HG03460 (cell line): ENCODE results near the gene CREBRF.
"Not testable (repeated sequence)": the region's sequence is repeated elsewhere in the genome, so short reads cannot be mapped to it uniquely, and the experiment has no call there.

Source experiments
- ATAC-seq: cut with Tn5 transposase; IDR thresholded peaks from one replicate; pipeline ENCODE4 v1.9.1; 2021; ENCODE audit not compliant: unreplicated experiment

CREBRF gene

DNA sequence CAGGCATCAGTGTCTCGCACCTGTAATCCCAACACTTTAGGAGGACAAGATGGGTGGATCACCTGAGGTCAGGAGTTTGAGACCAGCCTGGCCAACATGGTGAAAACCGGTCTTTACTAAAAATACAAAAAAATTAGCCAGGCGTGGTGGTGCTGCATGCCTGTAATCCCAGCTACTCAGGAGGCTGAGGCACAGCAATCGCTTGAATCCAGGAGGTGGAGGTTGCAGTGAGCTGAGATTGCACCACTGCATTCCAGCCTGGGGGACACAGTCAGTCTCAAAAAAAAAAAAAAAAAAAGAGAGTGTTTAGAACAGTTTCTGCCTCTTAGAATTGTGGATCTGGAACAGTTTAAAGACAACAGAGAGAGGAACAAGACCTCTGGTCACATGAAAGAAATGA, 20.3 kb downstream of the CREBRF start:
- not testable (repeated sequence) for ATAC-seq

DNA sequence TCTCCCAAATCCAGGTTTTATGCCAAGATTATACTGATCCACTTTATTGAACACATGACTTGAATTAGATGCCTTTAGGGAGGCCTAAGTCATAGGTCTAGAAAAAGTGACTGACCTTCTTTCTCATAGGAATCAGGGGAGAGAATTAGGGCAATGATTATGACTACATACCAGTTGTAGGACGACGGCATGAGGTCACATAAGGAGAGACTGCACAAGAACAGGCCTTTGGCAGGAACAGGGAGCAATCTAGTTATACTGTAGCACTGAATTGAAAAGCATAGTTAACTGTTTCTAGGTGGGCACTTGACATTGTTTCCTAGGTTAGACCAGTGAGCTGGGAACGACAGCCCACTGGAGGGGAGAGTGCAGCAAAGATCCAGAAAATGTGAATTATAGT, 22.7 kb downstream of the CREBRF start:
- no peak for ATAC-seq

DNA sequence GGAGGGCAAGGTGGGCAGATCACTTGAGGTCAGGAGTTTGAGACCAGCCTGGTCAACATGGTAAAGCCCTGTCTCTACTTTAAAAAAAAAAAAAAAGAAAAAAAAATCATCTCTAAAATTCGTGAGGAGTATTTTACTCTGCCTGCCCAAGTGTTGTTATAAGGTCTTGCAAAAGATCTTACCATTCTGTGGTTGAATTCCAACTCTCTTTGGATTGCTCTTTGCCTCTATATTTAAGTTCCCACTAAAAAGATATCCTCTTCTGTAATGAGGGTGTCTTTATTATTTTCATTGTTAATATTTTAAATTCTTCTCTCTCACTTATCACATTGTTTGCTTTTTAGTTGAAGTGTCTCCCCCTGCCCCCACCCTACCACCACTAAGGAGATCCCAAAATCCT, 33.4 kb downstream of the CREBRF start:
- ATAC-seq = no peak

DNA sequence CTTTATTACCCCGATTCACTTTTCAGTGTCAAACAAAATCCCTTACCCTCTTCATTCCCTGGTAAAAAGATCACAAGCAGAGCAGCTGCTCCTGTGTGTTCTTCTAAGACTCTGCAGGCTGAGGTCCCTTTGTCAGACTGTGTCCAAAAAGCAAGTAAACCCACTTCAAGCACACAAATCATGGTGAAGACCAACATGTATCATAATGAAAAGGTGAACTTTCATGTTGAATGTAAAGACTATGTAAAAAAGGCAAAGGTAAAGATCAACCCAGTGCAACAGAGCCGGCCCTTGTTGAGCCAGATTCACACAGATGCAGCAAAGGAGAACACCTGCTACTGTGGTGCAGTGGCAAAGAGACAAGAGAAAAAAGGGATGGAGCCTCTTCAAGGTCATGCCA, 34.5 kb downstream of the CREBRF start:
- no peak for ATAC-seq

DNA sequence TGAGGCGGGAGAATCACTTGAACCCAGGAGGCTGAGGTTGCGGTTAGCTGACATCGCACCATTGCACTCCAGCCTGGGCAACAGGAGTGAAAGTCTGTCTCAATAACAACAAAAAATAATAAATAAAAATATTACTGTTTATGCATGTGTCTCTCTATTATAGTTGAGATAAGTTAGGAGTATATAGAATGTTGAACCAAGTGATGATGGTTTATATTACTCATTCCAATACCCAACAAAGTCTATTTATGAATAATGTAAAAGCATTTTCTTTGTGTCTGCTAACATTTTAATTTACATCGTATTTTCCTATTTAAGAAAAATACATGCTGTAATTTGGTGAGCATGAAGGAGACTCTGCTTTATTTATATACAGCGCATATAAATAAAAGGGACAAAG, 35.8 kb downstream of the CREBRF start:
- ATAC-seq = no peak

DNA sequence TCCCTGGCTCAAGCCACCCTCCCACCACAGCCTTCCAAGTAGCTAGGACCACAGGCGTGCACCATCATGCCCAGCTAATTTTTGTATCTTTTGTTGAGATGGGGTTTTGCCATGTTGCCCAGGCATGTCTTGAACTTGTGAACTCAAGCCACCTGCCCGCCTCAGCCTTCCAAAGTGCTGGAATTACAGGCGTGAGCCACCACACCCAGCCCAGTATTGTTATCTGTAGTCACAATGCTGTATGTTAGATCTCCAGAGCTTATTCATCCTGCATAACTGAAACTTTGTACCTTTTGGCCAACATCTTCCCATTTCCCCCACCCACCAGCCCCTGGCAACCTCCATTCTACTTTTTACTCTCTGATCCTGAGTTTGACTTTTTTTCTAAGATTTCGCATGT, 37.5 kb downstream of the CREBRF start:
- ATAC-seq = no peak

DNA sequence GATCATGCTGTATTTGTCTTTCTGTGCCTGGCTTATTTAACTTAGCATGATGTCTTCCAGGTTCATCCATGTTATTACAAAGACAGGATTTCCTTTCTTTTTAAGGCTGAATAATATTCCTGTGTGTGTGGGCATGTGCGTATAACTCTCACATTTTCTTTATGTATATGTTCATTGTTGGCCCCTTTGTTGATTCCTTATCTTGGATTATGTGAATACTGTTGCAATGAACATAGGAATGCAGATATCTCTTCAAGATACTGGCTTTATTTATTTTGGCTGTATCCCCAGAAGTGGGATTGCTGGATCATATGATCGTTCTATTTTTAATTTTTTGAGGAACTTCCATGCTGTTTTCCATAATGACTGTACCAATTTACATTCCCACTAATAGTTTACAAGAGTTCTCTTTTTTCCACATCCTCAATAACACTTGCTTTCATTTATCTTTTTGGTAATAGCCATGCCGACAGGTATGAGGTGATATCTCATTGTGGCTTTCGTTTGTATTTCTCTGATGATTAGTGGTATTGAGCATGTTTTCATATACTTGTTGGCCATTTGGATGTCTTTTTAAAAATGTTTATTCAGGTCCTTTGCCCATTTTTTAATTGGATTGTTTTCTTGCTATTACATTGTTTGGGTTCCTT, 38.0 kb downstream of the CREBRF start:
- ATAC-seq = no peak

DNA sequence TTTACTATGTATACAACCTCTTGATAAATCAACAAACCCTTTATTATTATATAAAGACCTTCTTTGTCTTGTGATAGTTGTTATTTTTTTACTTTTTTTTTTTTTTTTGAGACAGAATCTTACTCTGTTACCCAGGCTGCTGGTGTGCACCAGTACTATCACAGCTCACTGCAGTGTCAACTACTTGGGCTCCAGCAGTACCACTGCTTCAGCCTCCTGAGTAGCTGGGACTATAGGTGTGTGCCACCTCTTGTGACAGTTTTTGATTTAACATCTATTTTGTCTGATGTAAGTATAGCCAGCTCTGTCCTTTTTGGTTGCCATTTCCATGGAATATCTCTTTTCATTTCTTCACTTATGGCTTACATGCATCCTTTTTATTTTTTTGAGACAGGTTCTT, 42.6 kb downstream of the CREBRF start:
- ATAC-seq = no peak

DNA sequence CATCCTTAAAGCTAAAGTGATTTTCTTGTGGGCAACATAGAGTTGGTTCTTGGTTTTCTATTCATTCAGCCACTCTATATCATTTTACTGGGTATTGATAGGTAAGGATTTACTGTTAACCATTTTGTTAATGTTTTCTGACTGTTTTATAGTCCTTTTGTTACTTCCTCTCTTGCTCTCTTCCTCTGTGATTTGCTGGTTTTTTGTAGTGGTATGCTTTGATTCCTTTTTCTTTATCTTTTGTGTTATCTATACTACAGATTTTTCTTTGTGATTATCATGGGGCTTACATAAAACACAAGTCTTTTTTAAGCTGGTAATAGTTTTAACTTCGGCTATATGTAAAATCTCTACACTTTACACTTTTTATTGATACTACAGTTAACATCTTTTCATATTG, 43.3 kb downstream of the CREBRF start:
- ATAC-seq = no peak

DNA sequence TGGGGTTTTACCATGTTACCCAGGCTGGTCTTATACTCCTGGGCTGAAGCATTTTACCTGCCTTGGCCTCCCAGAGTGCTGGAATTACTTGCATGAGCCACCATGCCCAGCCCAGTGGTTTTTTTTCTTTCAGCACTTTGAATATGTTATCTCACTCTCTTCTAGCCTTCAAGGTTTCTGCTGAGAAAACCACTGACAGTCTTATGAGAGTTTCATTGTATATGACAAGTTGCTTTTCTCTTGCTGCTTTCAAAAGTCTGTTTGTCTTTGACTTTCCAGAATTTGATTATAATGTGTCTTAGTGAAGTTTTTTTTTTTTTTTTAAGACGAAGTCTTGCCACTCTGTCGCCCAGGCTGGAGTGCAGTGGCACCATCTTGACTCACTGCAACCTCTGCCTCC, 45.1 kb downstream of the CREBRF start:
- no peak for ATAC-seq

DNA sequence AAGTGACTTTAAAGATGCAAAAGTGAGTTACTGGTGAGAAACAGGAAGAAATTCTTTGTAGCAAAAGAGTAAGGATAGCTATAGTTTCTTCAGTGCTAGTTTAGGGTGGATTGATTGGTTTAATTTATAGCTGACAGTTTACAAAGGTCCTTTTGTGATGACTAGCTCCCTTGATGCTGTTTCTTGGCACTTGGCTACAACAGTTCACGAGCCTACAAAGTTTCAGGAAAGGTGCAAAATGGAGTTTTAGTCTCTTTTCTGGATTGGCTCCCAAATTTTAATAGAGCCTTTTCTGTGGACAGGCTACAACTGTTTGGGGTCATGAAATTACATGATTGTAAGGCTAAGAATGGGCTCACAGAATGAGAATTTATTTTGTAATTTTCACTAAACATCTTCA, 47.3 kb downstream of the CREBRF start:
- ATAC-seq = no peak

DNA sequence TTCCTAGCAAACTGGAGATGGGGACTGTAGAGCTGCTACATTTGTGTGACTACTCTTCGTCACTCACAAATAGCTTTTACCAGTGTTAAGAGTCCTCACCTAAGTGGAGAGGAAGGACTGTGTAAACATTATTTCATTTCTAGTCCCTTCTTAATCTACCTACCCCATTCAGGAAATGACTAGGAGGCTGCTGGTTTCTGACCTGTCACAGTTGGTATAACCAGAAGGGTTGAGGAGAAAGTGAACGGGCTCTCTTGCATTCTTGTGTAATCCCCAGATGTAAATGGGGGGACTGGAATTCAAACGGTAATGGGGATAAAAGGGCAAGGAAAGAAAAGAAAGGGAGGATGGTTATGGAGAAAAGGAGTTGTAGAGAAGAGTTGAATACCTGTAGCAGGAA, 52.8 kb downstream of the CREBRF start:
- no peak for ATAC-seq

DNA sequence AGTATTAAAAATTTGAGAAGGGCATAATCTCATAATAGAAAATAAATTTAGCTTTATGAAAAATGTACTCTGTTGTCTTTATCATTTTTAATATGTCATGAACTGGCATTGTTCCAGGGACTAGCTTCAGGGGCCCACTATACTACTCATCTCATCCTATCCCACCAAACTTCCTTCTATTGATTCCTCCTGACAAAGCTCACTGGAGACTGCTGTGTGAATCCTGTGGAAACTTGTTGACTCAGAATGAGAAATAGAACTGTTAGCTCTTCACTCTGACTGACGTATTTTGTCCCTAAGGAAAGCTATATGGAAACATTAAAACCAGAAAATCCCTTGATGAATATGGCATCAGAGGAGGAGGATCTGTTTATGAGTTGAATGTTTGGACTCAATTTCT, 58.4 kb downstream of the CREBRF start:
- no peak for ATAC-seq

DNA sequence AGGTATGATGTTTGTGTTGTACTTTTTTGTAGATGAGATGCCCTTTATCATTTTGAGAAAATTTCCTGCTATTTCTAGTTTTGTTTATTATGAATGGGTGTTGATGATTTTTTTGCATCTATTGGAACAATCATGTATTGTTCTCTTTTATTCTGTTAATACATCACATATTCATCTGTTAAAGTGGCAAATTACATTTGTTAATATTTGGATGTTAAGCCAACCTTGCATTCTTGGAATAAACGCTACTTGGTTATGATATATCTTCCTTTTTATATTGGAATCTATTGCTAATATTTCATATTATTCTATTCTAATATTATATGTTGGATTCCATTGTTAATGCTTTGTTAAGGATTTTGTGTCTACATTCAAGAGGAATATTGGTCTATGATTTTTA, 63.6 kb downstream of the CREBRF start:
- ATAC-seq = no peak

DNA sequence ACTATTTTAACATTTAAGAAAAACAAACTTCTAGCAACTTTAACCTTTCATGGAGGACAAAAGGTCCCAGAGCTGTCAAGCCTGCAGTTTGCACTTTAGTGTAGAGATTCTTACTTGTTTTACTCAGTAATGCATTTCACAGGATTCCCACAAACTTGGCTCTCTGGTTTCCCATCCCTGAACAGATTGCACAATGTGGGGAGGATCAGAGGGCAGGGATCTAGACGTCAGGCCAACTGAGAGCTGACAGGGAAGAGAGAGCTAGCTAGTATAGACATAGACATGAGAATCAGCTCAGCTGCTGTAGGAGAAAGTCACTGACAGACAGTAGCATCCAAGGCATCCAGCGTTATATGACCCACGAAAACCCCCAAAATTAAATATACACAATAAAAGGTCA, 67.3 kb downstream of the CREBRF start:
- ATAC-seq = no peak

DNA sequence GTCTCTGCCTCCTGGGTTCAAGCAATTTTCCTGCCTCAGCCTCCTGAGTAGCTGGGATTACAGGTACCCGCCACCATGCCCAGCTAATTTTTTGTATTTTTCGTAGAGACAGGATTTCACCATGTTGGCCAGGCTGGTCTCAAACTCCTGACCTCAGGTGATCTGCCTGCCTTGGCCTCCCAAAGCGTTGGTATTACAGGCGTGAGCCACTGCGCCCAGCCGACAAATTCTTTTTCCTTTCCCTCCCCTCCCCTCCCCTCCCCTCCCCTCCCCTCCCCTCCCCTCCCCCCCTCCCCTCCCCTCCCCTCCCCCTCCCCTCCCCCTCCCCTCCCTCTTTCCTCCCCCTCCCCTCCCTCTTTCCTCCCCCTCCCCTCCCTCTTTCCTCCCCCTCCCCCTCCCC, 76.0 kb downstream of the CREBRF start:
- ATAC-seq = not testable (repeated sequence)

DNA sequence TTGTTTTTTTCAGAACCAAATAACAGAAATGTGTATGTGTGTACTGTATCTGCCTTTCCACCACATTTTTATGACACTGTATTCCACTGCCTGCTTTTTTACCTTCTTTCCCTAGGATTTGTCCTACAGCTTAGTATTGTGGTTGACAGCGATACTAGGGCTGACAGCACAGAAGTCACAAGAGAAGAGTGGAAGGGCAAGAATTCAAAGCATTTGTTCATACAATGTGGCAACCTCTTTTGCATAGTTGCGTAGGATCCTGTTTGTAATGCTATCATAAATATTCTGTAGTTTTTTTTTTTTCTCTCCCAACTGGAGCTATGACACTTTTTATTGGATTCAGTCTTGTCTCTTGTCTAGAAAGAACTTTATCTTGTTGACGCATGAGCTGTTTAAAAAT, 82.6 kb downstream of the CREBRF start:
- no peak for ATAC-seq

DNA sequence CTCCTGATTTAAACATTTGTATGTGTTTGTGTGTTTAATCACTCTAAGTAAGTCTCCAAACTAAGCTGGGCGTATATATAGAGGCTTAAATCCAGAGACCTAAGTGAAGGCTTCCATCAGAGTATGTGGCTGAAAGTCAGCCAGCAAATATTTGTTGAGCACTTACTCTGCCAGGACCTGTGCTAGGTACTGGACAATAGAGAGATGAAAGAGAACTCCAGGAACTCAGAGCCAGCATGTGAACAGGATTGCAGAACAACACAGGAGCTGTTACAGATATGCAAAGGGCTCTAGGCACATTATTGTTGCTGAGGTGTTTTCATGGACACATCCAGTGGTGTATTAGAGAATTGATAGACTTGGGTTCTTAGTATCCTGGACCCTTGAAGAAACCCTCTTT, 83.5 kb downstream of the CREBRF start:
- no peak for ATAC-seq

DNA sequence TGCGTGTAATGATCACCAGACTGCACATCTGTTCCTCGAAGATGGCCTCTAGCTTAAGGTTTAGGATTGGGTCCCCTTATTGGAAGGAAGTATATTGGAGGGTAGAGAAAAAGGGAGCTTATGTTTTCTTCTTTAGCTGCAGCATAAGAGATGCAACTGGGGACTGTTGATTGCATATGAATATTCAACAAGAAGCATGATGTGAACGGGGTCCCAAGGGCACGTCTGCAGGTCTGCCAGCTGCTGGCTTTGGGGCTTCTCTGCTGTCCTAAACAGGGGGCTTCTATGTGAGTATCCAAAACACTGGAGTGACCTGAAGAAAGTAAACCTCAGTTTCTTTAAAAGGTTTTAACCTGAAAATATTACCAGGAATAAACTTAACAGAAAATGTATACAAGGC, 84.6 kb downstream of the CREBRF start:
- ATAC-seq = no peak

DNA sequence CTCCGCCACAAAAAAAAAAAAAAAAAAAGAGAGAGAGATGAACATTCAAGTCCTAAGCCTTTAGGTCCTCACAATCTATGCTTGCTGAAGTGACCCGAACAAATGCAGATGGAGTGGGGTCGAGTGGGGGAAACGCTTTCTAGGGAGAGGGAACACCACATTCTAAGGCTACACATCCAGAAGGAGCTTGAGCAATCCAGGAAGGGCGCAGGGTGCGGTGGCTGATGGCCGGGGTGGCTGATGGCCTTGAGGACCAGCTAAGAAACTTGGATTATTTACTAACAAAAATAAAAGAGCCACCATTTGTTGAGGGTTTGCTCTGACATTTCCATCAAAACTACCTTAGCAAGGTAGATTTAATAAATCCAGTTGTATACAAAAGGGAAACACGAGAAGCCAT, 87.4 kb downstream of the CREBRF start:
- no peak for ATAC-seq

DNA sequence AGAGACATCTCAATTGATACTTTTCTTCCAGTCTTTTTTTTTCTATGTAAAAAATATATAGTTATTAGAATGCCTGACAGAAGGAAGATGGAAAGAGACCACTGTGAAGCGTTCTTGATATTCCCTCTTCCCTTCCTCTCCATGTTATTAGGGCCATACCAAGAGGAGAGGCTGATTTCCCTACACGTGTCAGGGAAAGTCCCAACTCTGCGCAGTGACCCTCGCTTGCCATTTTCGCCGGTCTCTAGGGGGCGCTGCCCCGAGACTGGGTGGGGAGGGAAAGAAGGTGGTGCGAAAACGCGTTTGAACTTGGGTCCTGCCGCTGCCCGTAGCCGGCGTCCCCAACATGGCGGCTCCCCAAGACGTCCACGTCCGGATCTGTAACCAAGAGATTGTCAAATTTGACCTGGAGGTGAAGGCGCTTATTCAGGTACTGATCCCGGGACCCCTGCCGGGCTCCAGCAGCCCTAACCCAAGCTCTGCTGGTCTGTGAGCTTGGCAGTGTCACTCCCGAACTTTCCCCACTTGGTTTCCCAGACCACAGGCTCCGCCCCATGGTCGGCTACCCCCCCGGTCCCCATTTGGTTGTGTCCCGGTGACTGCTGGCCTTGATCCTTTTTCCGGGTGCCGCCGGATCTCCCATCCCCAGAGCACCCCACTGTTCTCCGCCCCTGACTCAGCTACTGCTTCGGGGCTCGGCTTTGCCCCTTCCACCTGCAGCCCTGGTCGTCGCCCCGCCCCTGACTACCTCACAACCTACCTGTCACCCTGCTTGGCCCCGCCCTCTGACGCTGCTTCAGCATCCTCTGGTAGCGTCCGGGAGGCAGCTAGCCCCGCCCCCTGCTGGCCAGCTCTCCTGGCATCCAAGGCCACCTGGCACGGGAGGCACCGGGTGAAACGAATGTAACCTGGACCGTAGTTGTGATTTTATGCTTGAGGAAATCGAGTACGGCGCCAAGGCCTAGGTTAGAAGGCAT, 88.3 kb downstream of the CREBRF start, which contains the start of gene BNIP1:
Gene BNIP1 (plus strand): TSS at position 332 of the 977 bp plus-strand sequence. CDS start 15 bp downstream, at position 347.
- peak; percentile 93 for ATAC-seq

DNA sequence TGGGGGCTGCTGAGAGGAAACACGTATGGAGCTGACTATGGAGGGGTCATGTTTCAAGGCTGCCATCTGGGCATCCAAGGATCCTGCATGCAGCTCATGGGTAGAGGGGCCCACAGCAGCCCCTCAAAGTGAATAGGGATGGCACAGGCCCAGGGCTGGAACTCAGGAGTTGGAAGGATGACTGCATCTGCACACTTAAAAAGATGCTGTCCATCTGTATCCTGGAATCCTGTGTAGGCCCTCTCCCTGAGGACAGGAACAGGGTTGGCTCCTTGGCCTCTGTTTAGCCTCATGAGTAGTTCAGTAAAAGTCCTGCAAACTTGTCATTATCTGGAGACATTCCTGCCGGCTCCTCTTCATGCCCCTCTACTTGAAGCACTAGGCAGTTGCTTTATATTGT, 92.2 kb downstream of the CREBRF start:
- ATAC-seq = no peak
